ENCODE data around the gene COL21A1.

Gene COL21A1

DNA sequence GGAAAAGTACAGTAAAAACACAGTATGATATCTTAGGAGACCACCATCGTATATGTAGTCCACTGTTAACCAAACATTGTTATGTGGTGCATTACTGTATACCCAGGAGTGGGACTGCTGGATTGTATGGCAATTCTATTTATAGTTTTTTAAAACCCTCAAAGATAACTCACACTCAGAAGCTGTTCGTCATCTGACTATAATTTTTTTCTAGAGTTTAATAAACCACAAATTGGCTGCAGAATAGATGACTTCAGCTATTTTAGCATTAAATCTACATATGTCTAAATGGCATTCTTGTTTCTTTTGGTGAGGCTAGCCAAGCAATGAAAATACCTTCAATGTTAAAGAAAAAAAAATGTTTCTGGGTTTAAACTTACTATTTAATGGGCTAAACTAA lies 237.7 kb downstream of the COL21A1 start:
- DNase-seq (ENCODE audit: low read depth, low spot score): no peak
